Heart left ventricle (tissue), 16 donors: ENCODE measurements around the gene SYCP1. TPM values are rescaled to one million over a fixed set of nuclear protein-coding genes. Genes with fewer than 3 reads are reported as not detected.
"Not testable (repeated sequence)": the region's sequence is repeated elsewhere in the genome, so short reads cannot be mapped to it uniquely, and the experiment has no call there.

ENCODE experiments used
- ATAC-seq, 4 donors: fragments of 200-7000 bp; cut with Tn5 transposase; one replicate each; pipeline ENCODE4 v1.9.1; 2020 to 2022; ENCODE audit warnings: moderate library complexity in 4 of 4, mild to moderate bottlenecking in 3 of 4, moderate number of reproducible peaks in 1 of 4
- DNase-seq, 5 donors: peaks; one replicate each; pipeline ENCODE4 v3.0.0-alpha.2; 2020
- H3K27ac ChIP-seq, 12 donors: fragments of 200-600 bp; sonication (generic) in 4 of 12; one replicate each; pipeline versions ENCODE4 v1.5.0 to v1.8.0; 2016 to 2022; ENCODE audit warnings: mild to moderate bottlenecking in 2 of 12
- H3K27me3 ChIP-seq, 9 donors: fragments of 200-600 bp; sonication (generic) in 2 of 9; one replicate each; pipeline versions ENCODE4 v1.5.1 to v1.8.0; 2016 to 2022; ENCODE audit warnings: mild to moderate bottlenecking in 3 of 9
- H3K36me3 ChIP-seq, 9 donors: fragments of 200-600 bp; sonication (generic) in 2 of 9; one replicate each; pipeline versions ENCODE4 v1.5.0 to v1.8.0; 2018 to 2022; ENCODE audit warnings: mild to moderate bottlenecking in 2 of 9
- H3K4me1 ChIP-seq, 12 donors: fragments of 200-600 bp; sonication (generic) in 4 of 12; one replicate each; pipeline versions ENCODE4 v1.5.0 to v1.8.0; 2016 to 2022; ENCODE audit warnings: mild to moderate bottlenecking in 3 of 12
- H3K4me3 ChIP-seq, 12 donors: fragments of 200-600 bp; sonication (generic) in 4 of 12; one replicate each; pipeline versions ENCODE4 v1.5.0 to v1.8.0; 2017 to 2022; ENCODE audit warnings: mild to moderate bottlenecking in 9 of 12, moderate library complexity in 4 of 12
- H3K9me3 ChIP-seq, 12 donors: fragments of 200-600 bp; sonication (generic) in 4 of 12; one replicate each; pipeline versions ENCODE4 v1.5.0 to v1.8.0; 2016 to 2022; ENCODE audit warnings: mild to moderate bottlenecking in 1 of 12
- POLR2A ChIP-seq, 2 donors: fragments of 450-650 bp; IDR thresholded peaks; one replicate each; pipeline ENCODE4 v1.6.1; 2017; ENCODE audit warnings: antibody characterized with exemption in 2 of 2, mild to moderate bottlenecking in 2 of 2, moderate library complexity in 2 of 2
- WGBS, 4 donors: extraction: QIAGEN DNeasy Blood & Tissue Kit in 2 of 4; methylation state at CpG; one replicate each; pipeline versions ENCODE4 v1.1.5 to v1.1.7; 2013 to 2018; 5-methylcytosine and 5-hydroxymethylcytosine counted together
- intact Hi-C, 10 donors: fragments of 100-400 bp; cut with DNase I; formaldehyde crosslinking; loops; one replicate each; pipeline versions ENCODE4 v1.11.1 to v1.14.2; 2022
- polyA plus RNA-seq, 2 donors: library from polyadenylated mRNA; stranded (reverse); fragments of 200-250 nt; gene quantifications; one replicate each; pipeline ENCODE4 v1.2.3, GENCODE V29; 2013
- total RNA-seq, 9 donors: library from RNA; depleted of rRNA in 2 of 9; stranded (reverse); fragments of >200 nt in 2 of 9; fragmentation: NEBNext Ultra II Directional in 3 of 9; extraction: Animal tissue kit (Norgen Biotek cat#: 25700) in 3 of 9; gene quantifications; one replicate each; pipeline versions ENCODE4 v1.1.0 to v1.2.4, GENCODE V29; 2016 to 2023
- TF ChIP-seq, protein P1 (sequence below), 12 donors: fragments of 200-600 bp; sonication (generic) in 4 of 12; IDR thresholded peaks; one replicate each; pipeline versions ENCODE4 v1.5.0 to v1.8.0; 2018 to 2022; ENCODE audit warnings: antibody characterized with exemption in 12 of 12, mild to moderate bottlenecking in 5 of 12
- donor health status: ischemic (EF 13 %, LVEDD 7.1; RV severe dilation, severe dysfunction).
- donor health status: healthy with polysubstance abuse.
- donor health status: DM: no; HTN: yes; CAD: no.
- donor health status: DM: no; HTN: no; CAD: no.
- donor health status: ischemic (EF 25% LVEDD 6.9; RV normal size, moderate dysfunction).
- donor health status: ischemic (EF 25% LVEDD 5.7; RV mildly dilated, moderate dysfunction).
- donor health status: healthy.
- donor health status: DM: yes; HTN: yes; CAD: no.
- donor health status: ischemic (EF 35%, LVEDD 5.7; RV mildly dilated, moderate dysfunction).
- donor health status: nonischemic (EF 11% LVEDD 7.7; RV severe dilation, severe dysfunction).
- donor health status: DM: yes; HTN: yes; CAD: no.
- donor health status: PGD.
- donor health status: ischemic (EF 29% LVEDD 5.4; RV normal size, mild dysfunction).
- donor health status: nonischemic (EF 23%, LVEDD 6.1; RV moderate dilation, normal function).

The SYCP1 gene
- total and polyA plus RNA-seq, 11 donors = not detected

DNA sequence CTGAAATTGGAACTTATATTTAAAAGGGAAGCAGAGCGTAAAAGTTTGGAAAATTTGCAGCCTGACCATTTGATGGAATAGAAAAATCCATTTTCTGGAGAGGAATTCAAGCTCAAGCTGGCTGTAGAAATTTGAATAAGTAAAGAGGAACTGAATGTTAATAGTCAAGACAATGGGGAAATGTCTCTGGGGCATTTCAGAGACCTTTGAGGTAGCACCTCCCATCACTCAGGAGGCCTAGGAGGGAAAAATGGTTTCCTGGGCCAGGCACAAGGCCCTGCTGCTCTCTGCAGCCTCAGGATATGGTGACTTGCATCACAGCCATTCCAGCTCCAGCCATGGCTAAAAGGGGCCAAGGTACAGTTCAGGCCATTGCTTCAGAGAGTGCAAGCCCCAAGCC is 157.3 kb downstream of the SYCP1 start:
- ATAC-seq (no peak), DNase-seq (no peak)
- 88 to 97% (median 90%) methylated on average over 1 of the region's 1 CpG for WGBS, 4 donors
- Histone ChIP-seq H3K9me3 (no peaks in the 10 kb centered on the region), H3K27ac (no peak overlapping the region), H3K4me3 (no peak overlapping the region), H3K4me1 (no peaks in the 10 kb centered on the region), H3K27me3 (no peaks in the 10 kb centered on the region), H3K36me3 (no peaks in the 10 kb centered on the region)
- intact Hi-C loops = no loop called here
- no peak for TF ChIP-seq POLR2A (IDR thresholded peaks at IDR 0.05)
- TF ChIP-seq, protein P1, sequence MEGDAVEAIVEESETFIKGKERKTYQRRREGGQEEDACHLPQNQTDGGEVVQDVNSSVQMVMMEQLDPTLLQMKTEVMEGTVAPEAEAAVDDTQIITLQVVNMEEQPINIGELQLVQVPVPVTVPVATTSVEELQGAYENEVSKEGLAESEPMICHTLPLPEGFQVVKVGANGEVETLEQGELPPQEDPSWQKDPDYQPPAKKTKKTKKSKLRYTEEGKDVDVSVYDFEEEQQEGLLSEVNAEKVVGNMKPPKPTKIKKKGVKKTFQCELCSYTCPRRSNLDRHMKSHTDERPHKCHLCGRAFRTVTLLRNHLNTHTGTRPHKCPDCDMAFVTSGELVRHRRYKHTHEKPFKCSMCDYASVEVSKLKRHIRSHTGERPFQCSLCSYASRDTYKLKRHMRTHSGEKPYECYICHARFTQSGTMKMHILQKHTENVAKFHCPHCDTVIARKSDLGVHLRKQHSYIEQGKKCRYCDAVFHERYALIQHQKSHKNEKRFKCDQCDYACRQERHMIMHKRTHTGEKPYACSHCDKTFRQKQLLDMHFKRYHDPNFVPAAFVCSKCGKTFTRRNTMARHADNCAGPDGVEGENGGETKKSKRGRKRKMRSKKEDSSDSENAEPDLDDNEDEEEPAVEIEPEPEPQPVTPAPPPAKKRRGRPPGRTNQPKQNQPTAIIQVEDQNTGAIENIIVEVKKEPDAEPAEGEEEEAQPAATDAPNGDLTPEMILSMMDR (IDR thresholded peaks at IDR 0.05) = no peak

GRCh38 chr1:115012434-115012833 is 157.8 kb downstream of the SYCP1 start:
- no peaks in the 10 kb centered on the region for H3K36me3 ChIP-seq
- intact Hi-C loops = no loop called here
- TF ChIP-seq, protein P1 (IDR thresholded peaks at IDR 0.05) = no peak
- TF ChIP-seq POLR2A (IDR thresholded peaks at IDR 0.05) = no peak
- no peak overlapping the region for H3K27ac ChIP-seq
- H3K4me3 ChIP-seq = no peak overlapping the region
- no peaks in the 10 kb centered on the region for H3K4me1 ChIP-seq
- no peaks in the 10 kb centered on the region for H3K27me3 ChIP-seq
- no peak for DNase-seq
- ATAC-seq = no peak
- 50 to 77% (median 61%) methylated on average over 1 of the region's 1 CpG for WGBS, 4 donors
- no peaks in the 10 kb centered on the region for H3K9me3 ChIP-seq

DNA sequence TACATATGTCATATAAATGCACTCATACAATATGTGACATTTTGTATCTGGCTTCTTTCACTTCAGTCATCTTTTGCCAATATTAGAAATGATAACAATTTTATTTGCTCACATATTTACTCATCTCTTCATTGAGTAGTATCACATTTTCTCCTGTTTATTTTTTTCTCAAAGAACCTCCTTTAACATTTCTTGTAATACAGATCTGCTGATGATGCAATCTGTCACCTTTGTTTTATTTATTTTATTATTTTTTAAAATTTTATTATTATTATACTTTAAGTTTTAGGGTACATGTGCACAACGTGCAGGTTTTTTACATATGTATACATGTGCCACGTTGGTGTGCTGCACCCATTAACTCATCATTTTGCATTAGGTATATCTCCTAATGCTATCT is 159.1 kb downstream of the SYCP1 start:
- Histone ChIP-seq H3K36me3 (no peaks in the 10 kb centered on the region), H3K4me3 (no peak overlapping the region), H3K9me3 (no peaks in the 10 kb centered on the region), H3K27ac (no peak overlapping the region), H3K27me3 (no peaks in the 10 kb centered on the region), H3K4me1 (no peaks in the 10 kb centered on the region)
- no peak for ATAC-seq
- DNase-seq = no peak
- intact Hi-C loops = no loop called here
- 86 to 94% (median 89%) methylated on average over 2 of the region's 2 CpGs for WGBS, 4 donors
- TF ChIP-seq, protein P1 (IDR thresholded peaks at IDR 0.05) = no peak
- TF ChIP-seq POLR2A (IDR thresholded peaks at IDR 0.05) = no peak

- intact Hi-C loops, DNase-seq, H3K27me3 ChIP-seq, ATAC-seq, H3K36me3 ChIP-seq, H3K27ac ChIP-seq, H3K9me3 ChIP-seq, H3K4me1 ChIP-seq, H3K4me3 ChIP-seq: not testable (repeated sequence)
- WGBS, 4 donors = 85 to 92% (median 89%) methylated on average over 9 of the region's 9 CpGs
Measured at GRCh38 chr1:115019549-115019948, 164.9 kb downstream of the SYCP1 start.

GRCh38 chr1:115021145-115021544 is 166.5 kb downstream of the SYCP1 start:
- no peak for ATAC-seq
- intact Hi-C loops = no loop called here
- H3K27ac ChIP-seq = no peak overlapping the region
- no peaks in the 10 kb centered on the region for H3K4me1 ChIP-seq
- H3K4me3 ChIP-seq = no peak overlapping the region
- TF ChIP-seq, protein P1 (IDR thresholded peaks at IDR 0.05) = no peak
- TF ChIP-seq POLR2A (IDR thresholded peaks at IDR 0.05) = no peak
- H3K36me3 ChIP-seq = no peaks in the 10 kb centered on the region
- no peak for DNase-seq
- H3K9me3 ChIP-seq = no peaks in the 10 kb centered on the region
- peaks cover 0 to 4% (median 0%) of the 10 kb centered on the region in 9 donors for H3K27me3 ChIP-seq
- 59 to 72% (median 67%) methylated on average over 1 of the region's 1 CpG for WGBS, 4 donors
